ACHN (cell line): ENCODE results near the gene ANKRD1.
"Not testable (repeated sequence)": the region's sequence is repeated elsewhere in the genome, so short reads cannot be mapped to it uniquely, and the experiment has no call there.

Experiments
- DNase-seq: peaks from one replicate; pipeline ENCODE4 v3.0.0-alpha.2; 2015
- in situ Hi-C: cut with HindIII; loops from 2 replicates; pipeline ENCODE4 v1.10.0; 2017; ENCODE audit warnings: low sequenced_read_pairs, low pct_ligation_motif_present, low pct_unique_long_range_greater_than_20kb

Gene ANKRD1

GRCh38 chr10:90920986-90921666 is at the start of gene ANKRD1:
Gene ANKRD1 (minus strand): TSS chr10:90921087. CDS start chr10:90921027, 60 bp downstream.
- DNase-seq, result peak; percentile 98
- in situ Hi-C loops, result no loop called here

DNA sequence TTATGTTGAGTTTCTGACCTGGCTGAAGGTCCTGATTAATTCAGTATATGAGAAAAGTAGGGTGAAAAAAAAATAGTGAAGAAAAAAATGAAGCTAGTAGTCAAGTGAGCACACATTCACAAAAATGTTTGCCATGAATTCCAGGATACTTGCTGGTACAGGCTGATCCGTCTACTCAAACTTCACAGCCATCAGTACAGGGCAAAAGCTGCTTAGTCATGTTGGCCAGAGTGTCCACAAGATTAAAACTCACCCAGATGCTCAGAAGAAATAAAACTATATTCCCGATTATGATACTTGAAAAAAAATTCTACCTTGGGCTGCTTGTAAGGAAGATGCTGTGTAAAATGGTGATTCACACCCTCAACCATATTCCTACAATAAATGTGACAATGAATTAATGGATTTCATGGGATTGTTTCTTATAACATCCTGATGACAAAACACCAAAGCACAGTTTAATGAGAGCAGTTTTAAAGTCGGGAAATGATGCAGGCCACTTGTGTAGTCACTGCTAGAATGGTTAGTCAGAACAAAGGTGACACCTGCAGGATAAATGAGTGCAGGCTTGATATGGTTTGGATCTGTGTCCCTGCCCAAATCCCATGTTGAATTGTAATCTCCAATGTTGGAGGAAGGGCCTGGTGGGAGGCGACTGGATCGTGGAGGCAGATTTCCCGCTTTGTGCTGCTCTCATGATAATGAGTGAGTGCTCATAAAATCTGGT is 49.2 kb upstream of the ANKRD1 start:
- DNase-seq, result peak; percentile 59
- in situ Hi-C loops, result no loop called here

DNA sequence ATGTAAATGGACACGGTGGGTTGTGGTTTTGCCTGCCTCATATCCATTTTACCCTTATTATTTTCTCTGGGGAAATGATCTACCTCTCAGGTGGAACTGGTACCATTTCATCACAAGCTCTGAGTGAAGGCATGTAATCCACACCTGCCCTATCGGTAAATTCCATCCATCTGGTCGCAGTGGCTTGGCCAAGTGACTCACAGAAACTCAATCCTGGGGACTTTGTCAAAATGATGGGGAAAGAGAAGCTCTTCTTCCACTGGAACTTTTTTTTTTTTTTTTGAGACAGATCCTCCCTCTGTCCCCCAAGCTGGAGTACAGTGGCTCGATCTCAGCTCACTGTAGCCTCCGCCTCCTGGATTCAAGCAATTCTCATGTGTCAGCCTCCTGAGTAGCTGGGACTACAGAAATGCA is 48.2 kb upstream of the ANKRD1 start:
- peak; percentile 4 for DNase-seq
- in situ Hi-C loops, result no loop called here

DNA sequence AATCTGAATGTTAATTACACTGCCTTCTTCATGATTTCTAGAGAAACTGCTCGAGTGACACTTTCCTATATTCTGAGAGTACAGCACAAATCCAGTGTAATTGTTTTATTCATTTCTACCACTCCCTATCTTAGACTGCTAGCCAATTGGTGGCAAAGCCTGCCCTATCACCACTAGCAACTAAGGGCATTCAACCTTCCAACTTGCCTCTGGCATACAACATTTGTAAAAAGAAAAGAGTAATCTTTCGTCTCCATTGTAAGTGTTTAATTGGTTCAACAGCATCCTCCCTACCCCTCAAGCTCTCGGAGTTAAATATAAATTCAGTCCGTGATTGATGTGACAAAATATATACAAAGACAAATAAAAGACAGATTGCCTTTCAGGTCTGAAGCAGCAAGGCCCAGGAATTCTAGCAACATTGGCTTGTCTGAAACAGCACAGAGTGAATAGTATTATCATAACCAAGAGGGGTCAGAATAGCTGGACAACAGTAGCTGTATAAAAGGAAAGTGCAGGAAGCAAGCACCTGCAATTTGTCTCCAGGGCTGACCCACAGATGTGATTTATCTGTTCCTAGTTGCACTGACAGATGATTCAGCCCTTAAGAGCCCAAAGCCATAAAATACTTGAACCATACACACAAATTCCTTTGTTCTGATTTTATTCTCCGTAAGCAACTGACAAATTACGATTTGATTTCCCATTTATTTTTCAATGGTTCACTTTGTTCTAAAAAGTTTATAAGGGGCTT is 47.6 kb upstream of the ANKRD1 start:
- DNase-seq, result peak; percentile 91
- in situ Hi-C loops, result no loop called here

DNA sequence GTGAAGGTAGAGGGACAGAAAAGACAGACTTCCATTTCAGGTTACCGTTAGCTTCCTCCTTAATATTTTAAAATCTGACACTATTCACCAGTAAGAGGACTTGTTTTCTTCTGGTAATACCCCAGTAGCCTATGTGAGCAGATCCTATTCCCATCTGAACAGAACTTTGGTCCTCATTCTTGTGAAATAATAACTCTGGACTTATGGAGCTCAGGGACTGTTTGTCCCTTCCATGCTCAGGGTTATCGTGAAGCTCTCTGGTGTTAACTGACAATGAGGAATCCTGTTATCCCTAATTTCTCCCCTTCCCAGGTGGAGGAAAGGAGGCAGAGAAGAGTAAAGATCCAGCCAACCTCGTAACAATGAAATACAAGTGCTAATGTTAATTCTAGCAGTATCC is 47.0 kb upstream of the ANKRD1 start:
- in situ Hi-C loops, result no loop called here
- no peak for DNase-seq

DNA sequence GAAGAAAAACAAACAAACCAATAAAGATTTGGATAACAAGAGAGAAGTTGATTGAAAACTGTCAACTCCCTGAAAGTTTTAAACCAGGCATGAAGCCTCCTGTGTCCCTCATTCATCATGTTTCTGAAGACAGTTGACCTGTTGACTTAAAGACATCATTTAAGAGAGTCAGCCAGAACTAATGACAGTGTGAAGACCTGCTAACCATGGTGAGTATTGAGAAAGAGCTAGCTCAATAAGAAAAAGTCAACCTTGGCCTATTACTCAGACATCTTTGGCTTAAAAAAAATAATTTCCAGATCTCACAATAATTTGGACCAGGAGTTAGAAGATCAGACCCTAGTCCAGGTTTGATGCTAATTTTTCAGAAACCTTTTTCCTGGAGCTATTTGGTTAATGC is 45.3 kb upstream of the ANKRD1 start:
- DNase-seq, result no peak
- in situ Hi-C loops, result no loop called here

- no peak for DNase-seq
- in situ Hi-C loops, result no loop called here
Measured at GRCh38 chr10:90965720-90966119, 44.8 kb upstream of the ANKRD1 start.

GRCh38 chr10:90964781-90965465 is 44.0 kb upstream of the ANKRD1 start:
- in situ Hi-C loops, result no loop called here
- DNase-seq, result no peak

DNA sequence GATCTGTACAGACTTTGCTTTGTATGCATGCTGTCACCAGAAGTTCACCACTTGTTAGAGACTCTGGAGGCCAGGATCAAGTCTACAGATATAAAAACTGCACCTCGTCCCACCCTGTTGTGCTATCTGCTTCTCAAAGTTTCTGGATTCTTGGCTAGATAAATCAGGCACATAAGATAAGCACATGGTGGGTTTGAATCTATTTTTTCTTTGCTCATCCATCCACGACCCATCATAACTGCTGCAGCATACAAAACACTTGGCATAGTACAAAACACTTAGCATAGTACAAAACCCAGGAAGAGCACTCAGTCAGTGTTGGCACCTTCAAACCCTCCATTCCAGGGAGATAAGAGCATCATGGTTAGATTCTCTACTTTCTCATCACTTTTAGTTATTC is 42.4 kb upstream of the ANKRD1 start:
- no peak for DNase-seq
- in situ Hi-C loops, result no loop called here

DNA sequence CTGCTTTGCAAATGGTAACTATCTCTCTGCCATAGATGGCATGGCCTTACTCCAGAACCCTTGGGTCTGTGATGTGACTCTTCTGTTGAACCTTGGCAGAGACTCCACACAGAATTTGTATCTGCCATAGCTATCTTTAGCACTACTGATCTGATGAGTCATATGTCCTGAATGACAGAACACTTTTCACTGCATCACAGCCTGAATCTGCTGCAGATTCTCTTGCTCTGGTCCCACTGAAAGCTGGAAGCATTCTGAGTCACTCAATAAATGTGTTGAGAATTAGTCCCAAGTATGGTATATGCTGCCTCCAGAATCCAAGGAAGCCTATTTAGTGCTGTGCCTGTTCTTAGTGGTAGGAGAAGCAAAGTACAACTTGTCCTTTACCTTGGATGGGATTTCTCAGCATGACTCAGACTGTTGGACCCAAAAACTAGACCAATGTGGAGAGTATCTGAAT is 39.5 kb upstream of the ANKRD1 start:
- in situ Hi-C loops, result no loop called here
- peak; percentile 72 for DNase-seq

DNA sequence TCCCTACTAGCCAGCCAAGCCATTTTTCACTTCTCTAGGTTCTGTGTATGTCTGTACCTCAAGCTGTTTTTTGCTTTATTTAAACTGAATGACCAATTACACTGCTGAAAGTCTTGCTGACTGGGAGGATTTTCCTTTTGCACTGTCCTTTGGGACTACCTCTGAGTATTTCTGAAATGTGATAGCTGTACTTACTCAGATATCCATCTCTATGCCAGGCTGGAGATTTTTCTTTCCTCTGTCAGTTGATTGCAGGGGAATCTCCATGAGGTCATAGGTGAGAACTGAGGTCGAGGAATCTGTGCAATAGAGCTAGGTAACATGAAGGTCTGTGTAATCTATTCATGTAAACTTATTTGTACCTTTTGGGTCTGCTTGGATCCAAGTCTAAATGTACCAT is 38.9 kb upstream of the ANKRD1 start:
- in situ Hi-C loops, result no loop called here
- no peak for DNase-seq

GRCh38 chr10:90958781-90959180 is 37.9 kb upstream of the ANKRD1 start:
- no peak for DNase-seq
- in situ Hi-C loops, result no loop called here

- in situ Hi-C loops, result no loop called here
- no peak for DNase-seq
Measured at GRCh38 chr10:90947030-90947960, 26.4 kb upstream of the ANKRD1 start.

DNA sequence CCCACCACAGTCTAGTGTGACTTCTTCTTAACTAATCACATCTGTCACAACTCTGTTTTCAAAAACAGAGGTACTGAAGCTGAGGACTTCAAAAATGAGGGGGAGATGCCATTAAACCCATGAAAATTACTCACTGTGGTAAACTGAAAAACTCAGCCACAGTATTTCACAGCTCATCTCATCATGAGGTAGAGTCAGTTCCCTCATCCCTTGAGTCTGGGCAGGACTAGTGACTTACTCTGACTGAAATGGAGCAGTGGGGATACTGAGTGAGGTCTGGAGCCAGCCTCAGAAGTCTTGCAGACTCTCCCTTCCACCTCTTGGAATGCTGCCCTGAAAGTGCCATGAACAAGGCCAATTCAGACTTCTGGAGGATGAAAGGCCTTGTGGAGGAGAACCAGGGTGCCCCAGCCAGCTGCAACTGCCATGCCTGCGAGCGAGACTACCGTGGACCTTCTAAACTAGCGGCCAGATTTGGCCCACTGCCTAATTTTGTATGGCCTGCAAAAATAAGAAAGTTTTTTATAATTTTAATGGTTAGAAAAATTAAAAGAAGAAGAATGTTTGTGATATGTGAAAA is 24.7 kb upstream of the ANKRD1 start:
- in situ Hi-C loops, result no loop called here

GRCh38 chr10:90944749-90945148 is 23.9 kb upstream of the ANKRD1 start:
- in situ Hi-C loops, result no loop called here
- DNase-seq, result no peak

More for the DNA sequence above, 24.7 kb upstream of the ANKRD1 start:
- no peak for DNase-seq

DNA sequence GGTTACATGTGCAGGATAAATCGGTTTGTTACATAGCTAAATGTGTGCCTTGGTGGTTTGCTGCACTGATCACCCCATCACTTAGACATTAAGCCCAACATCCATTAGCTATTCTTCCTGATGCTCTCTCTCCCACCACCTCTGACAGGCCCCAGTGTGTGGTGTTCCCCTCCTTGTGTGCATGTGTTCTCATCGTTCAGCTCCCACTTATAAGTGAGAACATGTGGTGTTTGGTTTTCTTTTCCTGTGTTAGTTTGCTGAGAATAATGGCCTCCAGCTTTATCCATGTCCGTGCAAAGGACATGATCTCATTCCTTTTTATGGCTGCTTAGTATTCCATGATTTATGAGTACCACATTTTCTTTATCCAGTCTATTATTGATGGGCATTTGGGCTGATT is 22.1 kb upstream of the ANKRD1 start:
- DNase-seq, in situ Hi-C loops: not testable (repeated sequence)

- no peak for DNase-seq
- in situ Hi-C loops, result no loop called here
Measured at GRCh38 chr10:90939648-90940047, 18.8 kb upstream of the ANKRD1 start.

GRCh38 chr10:90939116-90939515 is 18.2 kb upstream of the ANKRD1 start:
- DNase-seq, result no peak
- in situ Hi-C loops, result no loop called here
